Measurements from ENCODE around the gene GRPEL2.

- peak in 1 of 3 donors; percentile 17 for TF ChIP-seq POLR2AphosphoS5 (IDR thresholded peaks at IDR 0.05)
- TF ChIP-seq POLR2A (IDR thresholded peaks at IDR 0.05): no peak
- TF ChIP-seq, protein P1, sequence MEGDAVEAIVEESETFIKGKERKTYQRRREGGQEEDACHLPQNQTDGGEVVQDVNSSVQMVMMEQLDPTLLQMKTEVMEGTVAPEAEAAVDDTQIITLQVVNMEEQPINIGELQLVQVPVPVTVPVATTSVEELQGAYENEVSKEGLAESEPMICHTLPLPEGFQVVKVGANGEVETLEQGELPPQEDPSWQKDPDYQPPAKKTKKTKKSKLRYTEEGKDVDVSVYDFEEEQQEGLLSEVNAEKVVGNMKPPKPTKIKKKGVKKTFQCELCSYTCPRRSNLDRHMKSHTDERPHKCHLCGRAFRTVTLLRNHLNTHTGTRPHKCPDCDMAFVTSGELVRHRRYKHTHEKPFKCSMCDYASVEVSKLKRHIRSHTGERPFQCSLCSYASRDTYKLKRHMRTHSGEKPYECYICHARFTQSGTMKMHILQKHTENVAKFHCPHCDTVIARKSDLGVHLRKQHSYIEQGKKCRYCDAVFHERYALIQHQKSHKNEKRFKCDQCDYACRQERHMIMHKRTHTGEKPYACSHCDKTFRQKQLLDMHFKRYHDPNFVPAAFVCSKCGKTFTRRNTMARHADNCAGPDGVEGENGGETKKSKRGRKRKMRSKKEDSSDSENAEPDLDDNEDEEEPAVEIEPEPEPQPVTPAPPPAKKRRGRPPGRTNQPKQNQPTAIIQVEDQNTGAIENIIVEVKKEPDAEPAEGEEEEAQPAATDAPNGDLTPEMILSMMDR (IDR thresholded peaks at IDR 0.05 in 8 of 11, conservative IDR thresholded peaks at IDR 0.05 in 3 of 11): no peak
Measured at GRCh38 chr5:149387081-149387631, 41.9 kb downstream of the GRPEL2 start.

Data from spleen (tissue), 7 donors.